ENCODE results near the gene MVK. TPM values are rescaled to one million over a fixed set of nuclear protein-coding genes. Genes with fewer than 3 reads are reported as not detected.

Gene MVK
- total and polyA plus RNA-seq, 2 of the 4 experiments (the other 2 are of a cell fraction) = 6.6 to 11.5 TPM

- H2AK5ac ChIP-seq (ENCODE audit: low read depth, low read length) = no peak overlapping the region
- in situ Hi-C loops (cut with MboI; ENCODE audit: low sequenced_read_pairs) = no loop called here
- dilution Hi-C loops (cut with HindIII; ENCODE audit: low sequenced_read_pairs, unreplicated experiment) = no loop called here
- TF ChIP-seq FOS (IDR thresholded peaks at IDR 0.05; ENCODE audit: low read depth, low read length) = no peak
- TF ChIP-seq NFE2L2 (IDR thresholded peaks at IDR 0.05; ENCODE audit: low read depth, low read length) = no peak
- TF ChIP-seq POLR2A (IDR thresholded peaks at IDR 0.05; ENCODE audit: low read depth, low read length) = no peak
- no peak for TF ChIP-seq BHLHE40 (IDR thresholded peaks at IDR 0.05; ENCODE audit: low read depth, low read length)
- TF ChIP-seq MAZ (IDR thresholded peaks at IDR 0.05; ENCODE audit: borderline replicate concordance, low read depth, low read length) = no peak
- TF ChIP-seq, protein P1, sequence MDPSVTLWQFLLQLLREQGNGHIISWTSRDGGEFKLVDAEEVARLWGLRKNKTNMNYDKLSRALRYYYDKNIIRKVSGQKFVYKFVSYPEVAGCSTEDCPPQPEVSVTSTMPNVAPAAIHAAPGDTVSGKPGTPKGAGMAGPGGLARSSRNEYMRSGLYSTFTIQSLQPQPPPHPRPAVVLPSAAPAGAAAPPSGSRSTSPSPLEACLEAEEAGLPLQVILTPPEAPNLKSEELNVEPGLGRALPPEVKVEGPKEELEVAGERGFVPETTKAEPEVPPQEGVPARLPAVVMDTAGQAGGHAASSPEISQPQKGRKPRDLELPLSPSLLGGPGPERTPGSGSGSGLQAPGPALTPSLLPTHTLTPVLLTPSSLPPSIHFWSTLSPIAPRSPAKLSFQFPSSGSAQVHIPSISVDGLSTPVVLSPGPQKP (IDR thresholded peaks at IDR 0.05; ENCODE audit: borderline replicate concordance, low read depth, low read length) = no peak
- CTCF ChIA-PET = interaction anchor here (0.6 to 3.3 kb wide), 13 partner anchors 7 to 247 kb away, joined by 3 to 36 read pairs (median 5); partner anchors contain the start of genes MMAB and MVK
- no peak overlapping the region for H3K4me3 ChIP-seq (ENCODE audit: insufficient read depth, low read depth, low read length)
- H3K4me2 ChIP-seq (ENCODE audit: low read depth, low read length) = no peak overlapping the region
- no peak overlapping the region for H2BK5ac ChIP-seq (ENCODE audit: low read depth, low read length, poor library complexity, severe bottlenecking)
- H3K79me1 ChIP-seq (ENCODE audit: low read depth in 1 of 2, low read length in 2 of 2) = no peaks in the 10 kb centered on the region
- intact Hi-C loops (cut with micrococcal nuclease) = loop anchor here (5.0 kb wide), 1 partner anchor 114 kb away; the partner anchor contains the start of gene FAM222A
- no peak overlapping the region for H2BK20ac ChIP-seq (ENCODE audit: low read depth, low read length)
- no peaks in the 10 kb centered on the region for H4K20me1 ChIP-seq (ENCODE audit: insufficient read depth, low read length)
- POLR2A ChIA-PET (ENCODE audit: unreplicated experiment) = no interaction called here
- no TSS peak for BruUV-seq (replicated peaks)
- H3K14ac ChIP-seq (replicated peaks; ENCODE audit: low read depth, low read length) = no peak overlapping the region
- no peak overlapping the region for H3K4ac ChIP-seq (ENCODE audit: low read depth, low read length)
- H3K18ac ChIP-seq (ENCODE audit: low read depth, low read length) = no peak overlapping the region
- 67% methylated on average over 3 of the region's 11 CpGs; no CpG with 5 or more reads in 1 of the 2 experiments for WGBS, 2 experiments (ENCODE audit: extremely low coverage in 2 of 2, insufficient read length in 1 of 2)
- peak overlapping the region; percentile 92 for H2AFZ ChIP-seq (replicated peaks; ENCODE audit: low read length, poor library complexity)
- H2BK15ac ChIP-seq (ENCODE audit: low read depth, low read length) = no peak overlapping the region
- no peak for DNase-seq
- H3K9me1 ChIP-seq (ENCODE audit: insufficient read depth, low read length) = peaks cover 3% of the 10 kb centered on the region; the same call in 1 of the 2 replicates
- no peak overlapping the region for H3K23ac ChIP-seq (ENCODE audit: low read depth, low read length)
- no peak overlapping the region for H2AK9ac ChIP-seq (replicated peaks; ENCODE audit: low read depth, low read length, poor library complexity)
- H3K9ac ChIP-seq (ENCODE audit: low read depth, low read length) = no peak overlapping the region
- H3K4me1 ChIP-seq (ENCODE audit: control insufficient read depth, insufficient read depth, low read length) = peaks cover 2% of the 10 kb centered on the region; the same call in 1 of the 2 replicates
- no peak overlapping the region for H4K5ac ChIP-seq (ENCODE audit: low read depth, low read length)
- ATAC-seq (ENCODE audit: low read depth) = no peak
- no peak overlapping the region for H3K27ac ChIP-seq (ENCODE audit: insufficient read depth, low read length)
- H2BK120ac ChIP-seq (ENCODE audit: low read depth, low read length) = no peak overlapping the region
- H3K27me3 ChIP-seq (ENCODE audit: control insufficient read depth, insufficient read depth, low read length) = peaks cover 6% of the 10 kb centered on the region; the same call in 1 of the 2 replicates
- H4K8ac ChIP-seq (ENCODE audit: low read depth in 2 of 2, low read length in 2 of 2) = no peak overlapping the region; a peak in 2 of 4 replicates
- H3K56ac ChIP-seq (ENCODE audit: extremely low read depth, insufficient read depth, low read length) = no peak overlapping the region
- H3K36me3 ChIP-seq (ENCODE audit: control insufficient read depth, insufficient read depth, low read length) = no peaks in the 10 kb centered on the region
- H4K91ac ChIP-seq (ENCODE audit: insufficient read depth, low read depth, low read length) = no peak overlapping the region
- H3K9me3 ChIP-seq (ENCODE audit: control insufficient read depth, insufficient read depth, low read length) = no peaks in the 10 kb centered on the region
Observed at GRCh38 chr12:109598428-109598854, 24.8 kb downstream of the MVK start.
